NCI-H2196 treated with DMSO at 0.1 percent for 48 hours (cell line): ENCODE data around the gene COL18A1.
"Not testable (repeated sequence)": the region's sequence is repeated elsewhere in the genome, so short reads cannot be mapped to it uniquely, and the experiment has no call there.

Experiments used
- DNase-seq: peaks from one replicate; lab custom pipeline; 2025; ENCODE audit not compliant: unreplicated experiment; lab: John Stamatoyannopoulos, UW

COL18A1 gene

GRCh38 chr21:45438391-45439145 lies 33.6 kb downstream of the COL18A1 start:
- no peak for DNase-seq

- DNase-seq = peak; percentile 41
These were observed 34.4 kb downstream of the COL18A1 start for GRCh38 chr21:45439161-45439872.

DNA sequence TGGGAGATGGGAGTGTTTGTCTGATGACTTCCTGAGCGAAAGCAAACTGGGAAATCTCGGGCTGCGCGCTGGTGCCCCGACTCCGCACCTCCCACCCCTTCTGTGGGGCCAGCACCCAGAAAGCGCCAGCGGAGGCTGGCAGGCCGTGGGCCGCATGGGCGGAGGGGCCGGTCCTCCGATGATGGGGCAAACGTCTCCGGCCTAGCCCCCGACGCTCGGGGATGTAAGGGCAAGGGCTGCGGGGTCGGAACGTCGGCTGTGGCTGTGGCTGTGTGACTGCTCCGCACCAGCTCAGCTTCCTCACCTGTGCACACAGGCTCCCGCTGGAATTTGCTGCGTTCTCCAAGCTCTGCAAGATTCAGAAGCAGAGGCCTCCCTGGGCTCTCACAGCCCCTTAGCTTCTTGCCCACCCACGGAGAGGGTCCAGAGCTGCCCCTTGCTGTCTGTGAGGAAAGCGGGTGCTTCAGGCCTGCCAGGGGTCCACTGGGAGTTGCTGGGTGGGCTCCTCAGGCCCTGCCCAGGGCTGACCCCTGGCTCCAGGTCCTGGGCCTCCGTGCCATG lies 35.0 kb downstream of the COL18A1 start:
- DNase-seq = no peak

DNA sequence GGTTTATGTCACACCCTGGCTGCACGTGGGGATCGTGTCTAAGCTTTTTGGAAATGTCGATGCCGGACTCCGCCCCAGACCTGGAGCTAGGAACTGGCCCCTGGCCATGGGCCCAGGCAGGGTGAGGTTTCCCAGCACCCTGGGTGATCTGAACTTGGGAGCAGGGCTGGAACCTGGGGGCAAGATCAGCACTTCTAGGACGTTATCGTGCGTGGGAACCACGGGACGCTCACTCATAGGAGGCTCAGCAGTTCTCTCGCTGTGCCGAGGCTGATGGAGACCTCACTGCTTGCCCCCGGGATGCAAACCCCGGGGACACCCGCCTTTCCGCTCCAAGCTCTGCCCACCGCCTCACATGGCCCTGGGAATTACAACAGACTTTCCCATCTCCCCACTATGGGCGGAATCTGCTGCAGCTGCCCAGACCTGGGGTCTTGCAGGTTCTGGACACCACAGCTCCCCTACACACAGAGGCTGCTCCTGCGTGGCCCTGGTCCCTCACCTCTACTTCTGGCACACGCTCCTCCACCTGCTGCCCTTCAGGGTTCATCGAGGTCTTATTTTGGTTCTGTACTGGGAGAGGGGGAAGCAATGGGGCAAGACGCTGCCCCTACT lies 35.9 kb downstream of the COL18A1 start:
- no peak for DNase-seq

GRCh38 chr21:45441431-45442255 lies 36.7 kb downstream of the COL18A1 start:
- DNase-seq = no peak

GRCh38 chr21:45442276-45442675 lies 37.3 kb downstream of the COL18A1 start:
- no peak for DNase-seq

DNA sequence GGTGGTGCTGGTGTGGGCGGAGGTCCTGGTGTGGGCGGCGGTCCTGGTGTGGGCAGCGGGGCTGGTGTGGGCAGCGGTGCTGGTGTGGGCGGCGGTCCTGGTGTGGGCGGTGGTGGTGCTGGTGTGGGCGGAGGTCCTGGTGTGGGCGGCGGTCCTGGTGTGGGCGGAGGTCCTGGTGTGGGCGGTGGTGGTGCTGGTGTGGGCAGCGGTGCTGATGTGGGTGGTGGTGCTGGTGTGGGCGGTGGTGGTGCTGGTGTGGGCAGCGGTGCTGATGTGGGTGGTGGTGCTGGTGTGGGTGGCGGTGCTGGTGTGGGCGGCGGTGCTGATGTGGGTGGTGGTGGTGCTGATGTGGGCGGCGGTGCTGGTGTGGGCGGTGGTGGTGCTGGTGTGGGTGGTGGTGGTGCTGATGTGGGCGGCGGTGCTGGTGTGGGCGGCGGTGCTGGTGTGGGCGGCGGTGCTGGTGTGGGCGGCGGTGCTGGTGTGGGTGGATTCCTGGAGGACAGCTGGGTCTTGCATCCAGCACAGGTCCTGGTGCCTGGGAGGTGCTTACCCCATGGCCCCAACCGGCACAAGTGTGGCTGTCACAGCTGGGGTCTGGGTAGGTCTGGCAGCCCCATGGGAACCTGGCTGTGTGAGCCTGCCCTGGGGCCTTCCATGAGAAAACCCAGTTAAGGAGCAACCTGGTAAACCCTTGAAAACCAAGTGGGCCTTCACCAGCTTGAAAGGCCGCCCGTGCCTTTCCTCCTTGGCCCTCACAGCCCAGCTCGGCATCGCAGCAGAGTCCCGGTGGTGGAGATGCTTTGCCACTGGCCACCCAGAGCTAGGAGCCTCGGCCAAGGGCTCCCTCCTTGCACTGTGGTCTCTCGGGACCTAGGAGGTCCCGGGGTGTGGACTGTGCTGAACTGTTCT lies 38.0 kb downstream of the COL18A1 start:
- DNase-seq = not testable (repeated sequence)

DNA sequence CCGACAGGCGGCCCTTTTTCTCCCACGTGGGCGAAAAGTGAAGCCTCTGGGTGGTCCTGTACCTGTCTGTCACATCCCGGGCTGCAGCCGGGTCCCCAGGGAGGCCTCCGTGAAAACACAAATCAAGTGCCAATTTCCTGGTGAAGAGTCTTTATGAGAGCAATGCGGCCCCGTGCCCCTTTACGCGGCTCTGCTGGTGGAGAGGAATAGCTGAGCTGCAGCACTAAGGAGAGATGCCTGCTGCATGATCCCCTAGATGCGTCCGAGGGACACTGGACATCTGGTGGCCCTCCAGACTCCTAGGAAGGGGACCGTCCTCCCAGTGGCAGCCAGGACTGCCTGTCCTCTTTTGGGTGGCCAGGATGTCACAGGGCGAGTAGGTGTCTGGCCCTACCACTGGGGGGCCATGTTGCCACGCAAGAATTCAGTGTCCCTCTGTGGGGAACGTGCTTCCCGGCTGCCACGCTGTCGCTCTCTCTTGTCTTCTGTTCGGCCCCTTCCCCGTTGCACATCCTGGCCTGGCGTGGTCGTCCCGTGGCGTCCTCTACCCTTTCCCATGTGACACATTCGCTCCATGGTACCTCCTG lies 38.7 kb downstream of the COL18A1 start:
- DNase-seq = no peak

DNA sequence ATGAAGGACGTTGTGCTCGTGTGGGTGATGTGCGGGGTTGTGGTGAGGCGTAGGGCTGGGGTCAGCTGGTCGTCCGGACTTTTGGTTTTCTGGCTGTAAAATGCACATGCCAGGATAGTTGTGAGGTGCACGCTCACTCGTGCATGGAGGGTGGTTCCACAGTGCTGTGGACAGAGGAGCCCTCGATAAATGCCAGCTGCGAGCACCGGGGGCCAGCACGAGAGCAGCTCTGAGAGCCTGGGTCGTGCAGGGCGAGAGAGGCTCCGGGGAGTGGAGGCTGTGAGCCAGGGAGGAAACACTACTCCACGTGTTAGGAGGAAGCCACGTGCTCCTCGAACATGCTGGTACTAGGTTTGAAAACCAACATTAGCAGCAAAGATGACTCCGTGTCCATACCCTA lies 39.4 kb downstream of the COL18A1 start:
- DNase-seq = no peak

DNA sequence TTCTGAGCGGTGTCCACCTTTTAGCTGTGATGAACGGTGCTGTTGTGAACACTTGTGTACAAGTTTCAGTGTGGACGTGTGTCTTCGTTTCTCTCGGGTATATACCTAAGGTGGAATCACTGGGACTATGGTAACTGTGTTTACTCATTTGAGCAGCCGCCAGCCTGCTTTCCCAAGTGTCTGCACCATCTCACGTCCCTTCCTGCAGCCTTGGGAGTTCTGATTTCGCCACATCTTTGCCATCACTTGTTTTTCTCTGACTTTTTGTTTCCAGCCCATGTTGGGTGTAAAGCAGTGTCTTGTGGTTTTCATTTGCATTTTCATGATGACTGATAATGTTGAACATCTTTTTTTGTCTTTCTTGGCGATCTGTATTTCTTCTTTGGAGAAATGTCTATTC lies 40.4 kb downstream of the COL18A1 start:
- no peak for DNase-seq

GRCh38 chr21:45447821-45448220 lies 42.9 kb downstream of the COL18A1 start:
- DNase-seq = no peak

DNA sequence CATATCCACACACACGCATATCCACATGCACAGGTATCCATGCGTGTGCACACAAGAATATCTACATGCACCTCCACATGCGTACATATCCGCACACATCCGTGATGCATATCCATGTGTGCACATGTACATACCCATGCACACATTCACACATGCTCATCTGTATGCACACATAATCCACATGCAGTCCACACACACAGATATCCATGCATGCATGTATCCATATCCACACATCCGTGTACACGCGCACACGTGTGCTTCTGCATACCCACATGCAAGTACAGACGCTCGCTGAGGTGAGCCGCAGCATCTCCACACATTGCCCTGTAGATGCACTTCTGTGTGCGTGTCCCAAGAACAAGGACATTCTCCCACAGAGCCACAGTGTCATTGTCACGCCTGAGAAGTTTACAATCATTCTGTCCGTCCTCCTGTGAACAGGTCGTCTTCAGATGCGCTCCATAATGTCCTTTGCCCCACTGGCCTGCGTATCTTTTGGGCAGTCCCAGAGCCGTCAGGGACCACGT lies 43.4 kb downstream of the COL18A1 start:
- no peak for DNase-seq

DNA sequence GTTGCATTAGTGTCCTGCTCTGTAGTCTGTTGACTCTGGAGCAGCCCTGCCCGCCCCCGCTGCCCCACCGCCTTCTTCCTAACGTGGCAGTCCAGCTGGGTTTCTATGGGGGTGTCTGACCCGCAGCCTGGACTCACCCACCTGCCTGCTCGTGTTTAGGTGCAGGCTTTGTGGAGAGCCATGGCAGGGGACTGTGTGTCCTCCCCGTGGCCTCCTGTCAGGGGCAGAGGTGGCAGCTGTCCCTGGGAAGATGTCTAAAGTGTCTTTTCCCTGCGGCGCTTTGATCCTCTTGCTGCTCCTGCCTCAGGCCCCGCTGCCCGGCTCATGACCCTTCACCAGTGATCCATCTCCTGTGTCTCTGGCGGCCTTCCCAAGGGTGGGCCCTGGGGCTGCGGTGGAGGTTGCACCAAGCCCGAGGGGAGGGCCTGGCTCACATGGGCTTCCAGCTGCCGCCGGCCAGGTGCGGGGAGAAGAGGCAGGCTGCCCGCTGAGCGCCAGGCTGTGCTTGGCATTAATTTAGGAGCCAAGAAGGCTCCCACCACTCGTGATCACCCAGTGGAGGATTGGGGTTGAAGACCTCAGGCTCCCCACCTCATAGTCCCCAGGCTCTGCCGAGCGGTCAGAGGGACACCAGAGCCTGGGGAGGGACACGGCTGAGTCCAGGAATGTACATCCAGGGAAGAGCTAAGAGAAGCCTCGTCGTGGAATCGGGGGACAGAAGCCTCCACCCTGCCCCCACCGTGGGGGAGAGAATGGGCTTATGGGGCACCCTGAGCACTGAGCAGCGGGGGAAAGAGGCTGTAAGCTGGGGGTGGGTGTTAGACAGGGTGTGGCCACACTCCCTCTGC lies 44.1 kb downstream of the COL18A1 start:
- no peak for DNase-seq

DNA sequence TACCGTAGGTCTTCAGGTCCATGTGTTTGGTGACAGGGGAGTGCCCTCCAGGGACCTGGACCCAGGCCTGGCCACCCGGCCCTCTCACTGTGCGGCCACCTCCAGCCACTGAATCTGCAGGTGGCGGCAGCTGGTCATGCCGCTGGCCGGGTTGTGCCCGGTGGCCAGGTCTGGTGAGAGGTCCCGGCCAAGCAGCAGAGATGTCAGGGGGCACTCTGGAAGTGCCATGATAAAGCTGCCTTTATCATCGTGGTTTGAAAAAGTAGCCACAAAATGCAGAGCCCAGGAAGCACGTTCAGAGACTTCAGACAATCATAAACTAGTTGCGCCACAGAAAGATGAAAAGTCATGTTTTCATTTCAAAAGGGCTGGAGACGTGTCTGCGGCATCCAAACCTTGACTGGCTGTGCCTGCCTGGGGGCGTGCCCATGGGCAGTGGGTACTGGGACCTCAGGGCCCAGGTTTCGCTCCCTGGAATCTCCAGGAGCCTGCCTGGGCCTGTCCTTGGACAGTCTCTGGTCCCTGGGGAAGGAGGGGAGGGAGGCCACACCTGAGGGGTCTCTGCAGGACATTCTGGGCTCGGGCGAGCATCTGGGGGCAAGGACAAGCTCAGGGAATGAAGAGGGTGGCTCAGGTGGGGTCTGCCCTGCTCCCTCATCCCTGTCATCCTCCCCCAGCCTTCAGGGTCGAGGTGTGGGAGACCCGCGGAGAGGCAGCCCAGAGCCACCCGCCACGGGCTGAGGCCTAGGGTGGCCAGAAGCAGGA lies 44.9 kb downstream of the COL18A1 start:
- DNase-seq = no peak

DNA sequence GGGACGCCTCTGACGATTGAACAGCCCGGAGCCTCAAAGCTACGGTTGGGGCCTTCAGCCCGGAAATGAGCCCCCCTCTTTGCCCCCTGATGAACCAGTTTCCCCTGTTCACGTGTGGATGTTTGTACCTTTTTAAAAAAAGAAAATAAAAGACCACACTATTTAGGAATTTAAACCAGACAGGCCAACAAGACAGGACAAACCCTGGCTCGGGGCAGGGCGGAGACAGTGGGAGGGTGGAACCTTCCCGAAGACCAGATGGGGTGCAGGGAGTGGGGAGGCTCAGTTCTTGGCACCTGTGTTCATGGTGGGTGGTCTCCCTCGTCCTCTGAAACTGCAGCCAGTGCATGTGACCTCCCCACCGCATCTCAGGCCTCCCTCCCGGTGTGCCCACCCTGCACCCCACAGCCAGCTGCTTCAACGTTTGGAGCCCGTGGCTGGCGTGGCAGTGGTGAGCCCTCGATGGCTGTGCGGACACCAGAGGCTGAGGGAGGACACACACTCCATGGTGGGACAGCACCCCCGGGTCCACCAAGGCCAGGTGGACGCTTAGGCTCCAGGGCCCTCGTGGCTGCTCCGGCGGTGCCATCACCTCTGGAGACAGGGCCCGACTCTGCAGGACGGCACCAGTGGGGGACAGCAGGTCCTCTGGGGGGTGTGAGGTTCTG lies 45.6 kb downstream of the COL18A1 start:
- no peak for DNase-seq

- DNase-seq = no peak
These were observed 46.3 kb downstream of the COL18A1 start for GRCh38 chr21:45451091-45451740.

DNA sequence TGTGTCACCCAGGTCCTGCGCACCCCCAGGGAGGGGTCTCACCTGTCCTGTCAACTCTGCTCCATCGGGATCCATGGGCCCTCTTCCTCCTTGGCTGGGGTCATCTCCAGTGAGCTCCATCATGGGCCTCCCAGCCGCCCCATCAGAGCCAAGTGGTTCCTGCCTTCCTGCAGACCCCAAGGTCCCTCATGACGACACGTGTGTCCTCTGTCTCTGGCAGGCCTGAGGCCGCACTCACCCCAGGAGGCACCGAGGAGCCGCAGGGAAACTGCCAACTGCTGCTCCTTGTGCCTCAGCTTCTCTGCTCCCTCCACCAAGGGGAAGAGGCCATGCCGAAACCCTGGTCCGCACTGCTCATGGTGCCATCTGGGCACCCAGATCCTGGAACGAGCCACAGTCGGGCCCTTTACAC lies 46.8 kb downstream of the COL18A1 start:
- no peak for DNase-seq
